ENCODE results near the gene NOTCH2. TPM values are rescaled to one million over a fixed set of nuclear protein-coding genes. Genes with fewer than 3 reads are reported as not detected.
A peak's percentile ranks its signal among the peaks of the same experiment; 100 is the strongest.

The NOTCH2 gene
- total RNA-seq, 1 donor from 2014 or later: 66.6 TPM

- Histone ChIP-seq H3K9ac (no peak overlapping the region), H3F3A (ENCODE audit: low read depth) (no peaks in the 10 kb centered on the region), H3K79me2 (ENCODE audit: low read depth) (no peaks in the 10 kb centered on the region), H2AFZ (replicated peaks) (no peak overlapping the region), H3K4me1 (no peaks in the 10 kb centered on the region), H4K20me1 (ENCODE audit: low read depth) (no peaks in the 10 kb centered on the region), H3K27ac (no peak overlapping the region), H3K4me2 (no peak overlapping the region), H3K36me3 (no peaks in the 10 kb centered on the region), H3K9me3 (ENCODE audit: low read depth) (no peaks in the 10 kb centered on the region), H3K4me3 (no peak overlapping the region), H3K27me3 (no peaks in the 10 kb centered on the region)
- no peaks in the 10 kb centered on the region for H3K4me1 Mint-ChIP-seq
- TF ChIP-seq EZH2 (IDR thresholded peaks at IDR 0.05) (no peak), EZH2phosphoT487 (IDR thresholded peaks at IDR 0.05) (no peak), CTCF (IDR thresholded peaks at IDR 0.05) (no peak)
- H3K27ac Mint-ChIP-seq: no peak overlapping the region
- H3K9me3 Mint-ChIP-seq: peaks cover 17% of the 10 kb centered on the region
- H3K36me3 Mint-ChIP-seq: no peaks in the 10 kb centered on the region
- DNase-seq (ENCODE audit: low spot score): no peak
- no peak overlapping the region for H3K4me3 Mint-ChIP-seq
- H3K27me3 Mint-ChIP-seq (ENCODE audit: insufficient read depth, low read depth): no peaks in the 10 kb centered on the region
Observed at GRCh38 chr1:119887427-119887826, 182.0 kb downstream of the NOTCH2 start.

- no peak overlapping the region for H3K4me3 ChIP-seq
- TF ChIP-seq EZH2phosphoT487 (IDR thresholded peaks at IDR 0.05) (no peak), CTCF (IDR thresholded peaks at IDR 0.05) (peak; percentile 79), EZH2 (IDR thresholded peaks at IDR 0.05) (no peak)
- H3K4me1 ChIP-seq: no peaks in the 10 kb centered on the region
- no peaks in the 10 kb centered on the region for H3K9me3 ChIP-seq (ENCODE audit: low read depth)
- no peaks in the 10 kb centered on the region for H3K27me3 ChIP-seq
- Mint-ChIP-seq H3K4me1 (no peaks in the 10 kb centered on the region), H3K9me3 (peaks cover 17% of the 10 kb centered on the region), H3K36me3 (no peaks in the 10 kb centered on the region), H3K27me3 (ENCODE audit: insufficient read depth, low read depth) (no peaks in the 10 kb centered on the region), H3K27ac (no peak overlapping the region), H3K4me3 (no peak overlapping the region)
- no peaks in the 10 kb centered on the region for H3K36me3 ChIP-seq
- peak; percentile 71 for DNase-seq (ENCODE audit: low spot score)
- no peaks in the 10 kb centered on the region for H4K20me1 ChIP-seq (ENCODE audit: low read depth)
- H3K27ac ChIP-seq: no peak overlapping the region
- H3K79me2 ChIP-seq (ENCODE audit: low read depth): no peaks in the 10 kb centered on the region
- no peaks in the 10 kb centered on the region for H3F3A ChIP-seq (ENCODE audit: low read depth)
- H3K9ac ChIP-seq: no peak overlapping the region
- H2AFZ ChIP-seq (replicated peaks): no peak overlapping the region
- H3K4me2 ChIP-seq: no peak overlapping the region
Observed at GRCh38 chr1:119885903-119886783, 183.3 kb downstream of the NOTCH2 start.

- H3K4me1 ChIP-seq: no peaks in the 10 kb centered on the region
- no peak overlapping the region for H3K27ac Mint-ChIP-seq
- H3K27me3 Mint-ChIP-seq (ENCODE audit: insufficient read depth, low read depth): no peaks in the 10 kb centered on the region
- no peak overlapping the region for H2AFZ ChIP-seq (replicated peaks)
- H3K4me3 Mint-ChIP-seq: no peak overlapping the region
- H3K36me3 ChIP-seq: no peaks in the 10 kb centered on the region
- H3K9me3 ChIP-seq (ENCODE audit: low read depth): no peaks in the 10 kb centered on the region
- no peak for TF ChIP-seq CTCF (IDR thresholded peaks at IDR 0.05)
- H3K4me1 Mint-ChIP-seq: no peaks in the 10 kb centered on the region
- DNase-seq (ENCODE audit: low spot score): no peak
- H4K20me1 ChIP-seq (ENCODE audit: low read depth): no peaks in the 10 kb centered on the region
- no peaks in the 10 kb centered on the region for H3K27me3 ChIP-seq
- H3F3A ChIP-seq (ENCODE audit: low read depth): no peaks in the 10 kb centered on the region
- peaks cover 17% of the 10 kb centered on the region for H3K9me3 Mint-ChIP-seq
- H3K4me2 ChIP-seq: no peak overlapping the region
- no peaks in the 10 kb centered on the region for H3K36me3 Mint-ChIP-seq
- no peak overlapping the region for H3K27ac ChIP-seq
- no peaks in the 10 kb centered on the region for H3K79me2 ChIP-seq (ENCODE audit: low read depth)
- no peak overlapping the region for H3K9ac ChIP-seq
- no peak overlapping the region for H3K4me3 ChIP-seq
Observed at GRCh38 chr1:119884711-119885110, 184.8 kb downstream of the NOTCH2 start.
